ENCODE data around the gene UBR1.
"Not testable (repeated sequence)": the region's sequence is repeated elsewhere in the genome, so short reads cannot be mapped to it uniquely, and the experiment has no call there.

The UBR1 gene

GRCh38 chr15:43056696-43057095 is 49.1 kb downstream of the UBR1 start:
- no peak for DNase-seq (ENCODE audit: low read depth in 2 of 2)

DNA sequence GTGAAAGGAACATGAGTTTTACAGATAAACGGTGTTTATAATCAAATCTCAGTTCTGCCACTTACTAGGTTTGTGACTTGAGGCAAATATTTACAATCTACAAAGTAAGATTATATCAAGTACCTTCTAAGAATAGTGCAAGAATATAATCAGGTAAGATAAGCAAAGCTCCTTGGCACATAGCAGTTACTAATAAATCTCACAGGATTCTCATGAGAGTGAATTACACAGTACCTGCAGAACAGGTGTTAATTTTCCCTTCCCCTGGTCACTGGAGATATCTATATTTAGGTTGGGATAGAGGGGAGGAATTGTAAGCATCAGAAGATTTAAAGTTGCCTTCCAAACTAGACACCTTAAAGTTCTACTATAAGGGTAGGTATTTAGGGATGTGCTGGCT is 53.0 kb downstream of the UBR1 start:
- no peak for DNase-seq (ENCODE audit: low read depth in 2 of 2)

DNA sequence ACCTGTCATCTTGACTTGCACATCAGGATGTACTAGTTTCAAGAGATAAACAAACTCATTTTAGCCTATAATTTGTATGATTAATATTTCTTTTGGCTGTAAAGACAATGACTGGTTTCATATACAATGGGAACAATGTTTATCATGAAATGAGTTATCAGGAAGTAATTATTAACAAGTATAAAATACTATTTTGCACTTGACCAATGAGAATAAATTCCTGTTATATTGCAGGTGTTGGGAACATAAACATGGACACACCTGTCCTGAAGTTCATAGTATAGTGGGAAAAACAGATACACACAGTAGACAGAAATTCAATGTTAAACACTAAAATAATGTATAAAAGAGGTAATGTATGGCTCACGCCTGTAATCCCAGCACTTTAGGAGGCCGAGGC is 56.9 kb downstream of the UBR1 start:
- DNase-seq (ENCODE audit: low read depth in 2 of 2), result no peak

- DNase-seq (ENCODE audit: low read depth in 2 of 2), result no peak
Observed at GRCh38 chr15:43046484-43046883, 59.4 kb downstream of the UBR1 start.

DNA sequence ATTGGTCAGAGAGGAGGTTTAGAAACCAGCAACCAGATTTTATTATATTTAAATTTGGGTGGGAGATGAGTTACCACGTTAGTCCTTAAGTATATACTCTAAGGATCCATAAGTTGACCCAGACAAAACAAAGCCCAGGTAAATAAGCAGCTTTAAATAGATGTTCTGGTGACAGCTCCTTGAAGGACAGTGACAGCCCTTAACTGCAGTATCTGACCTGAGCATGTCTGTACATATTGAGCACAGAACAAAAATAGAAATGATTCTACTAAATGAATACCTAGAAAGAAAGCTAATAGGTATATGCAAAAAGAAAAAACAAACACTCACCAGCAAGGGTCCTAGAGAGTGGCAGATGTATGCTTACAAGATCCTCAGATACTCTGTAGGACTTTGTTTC is 63.0 kb downstream of the UBR1 start:
- no peak for DNase-seq (ENCODE audit: low read depth in 2 of 2)

GRCh38 chr15:43041085-43041484 is 64.8 kb downstream of the UBR1 start:
- not testable (repeated sequence) for DNase-seq (ENCODE audit: low read depth in 2 of 2)

- not testable (repeated sequence) for DNase-seq (ENCODE audit: low read depth in 2 of 2)
Observed at GRCh38 chr15:43035240-43035639, 70.6 kb downstream of the UBR1 start.

DNA sequence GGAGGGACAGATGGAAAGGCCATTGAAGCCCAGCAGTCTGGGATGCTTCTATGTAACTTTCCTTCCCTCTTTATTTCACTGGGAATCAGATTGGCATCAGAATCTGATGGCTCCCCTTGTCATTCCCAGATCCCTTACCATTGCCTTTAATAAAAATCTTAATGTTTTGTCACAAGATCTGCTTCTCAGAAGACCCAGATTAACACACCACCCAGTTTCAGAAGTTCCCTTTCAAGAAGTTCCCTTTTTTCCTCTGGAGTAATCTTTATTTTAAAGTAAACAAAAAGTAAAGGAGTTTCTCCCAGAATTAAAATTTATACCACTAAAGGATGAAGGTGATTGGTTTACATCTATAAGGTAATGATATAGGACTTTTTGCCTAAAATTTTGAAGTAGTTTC is 76.4 kb downstream of the UBR1 start:
- DNase-seq (ENCODE audit: low read depth in 2 of 2), result no peak

DNA sequence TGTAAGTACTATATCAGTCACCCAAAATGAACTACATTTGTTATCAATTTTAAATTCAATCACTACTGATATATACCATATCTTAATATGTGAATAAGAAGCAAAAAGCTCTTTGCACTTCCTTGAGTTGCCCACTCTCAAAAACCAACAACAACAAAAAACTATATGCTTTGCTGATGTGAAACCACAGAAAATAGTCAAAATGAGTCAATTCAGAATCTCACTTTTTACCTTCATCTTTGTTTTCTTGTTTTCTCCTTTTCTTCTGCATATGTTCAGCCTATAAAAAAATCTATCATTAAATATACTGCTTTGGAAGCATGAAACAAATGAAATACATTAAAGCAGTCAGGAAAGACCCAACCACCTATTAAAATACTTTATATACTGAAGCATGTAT is 80.7 kb downstream of the UBR1 start:
- DNase-seq (ENCODE audit: low read depth in 2 of 2), result no peak

DNA sequence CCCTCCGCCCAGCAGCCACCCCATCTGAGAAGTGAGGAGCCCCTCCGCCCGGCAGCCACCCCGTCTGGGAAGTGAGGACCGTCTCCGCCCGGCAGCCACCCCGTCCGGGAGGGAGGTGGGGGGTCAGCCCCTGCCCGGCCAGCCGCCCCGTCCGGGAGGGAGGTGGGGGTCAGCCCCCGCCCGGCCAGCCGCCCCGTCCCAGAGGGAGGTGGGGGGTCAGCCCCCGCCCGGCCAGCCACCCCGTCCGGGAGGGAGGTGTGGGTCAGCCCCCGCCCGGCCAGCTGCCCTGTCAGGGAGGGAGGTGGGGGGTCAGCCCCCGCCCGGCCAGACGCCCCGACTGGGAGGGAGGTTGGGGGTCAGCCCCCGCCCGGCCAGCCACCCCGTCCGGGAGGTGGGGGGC is 91.2 kb downstream of the UBR1 start:
- not testable (repeated sequence) for DNase-seq (ENCODE audit: low read depth in 2 of 2)

- no peak for DNase-seq (ENCODE audit: low read depth in 2 of 2)
Observed at GRCh38 chr15:43009206-43009605, 96.6 kb downstream of the UBR1 start.

DNA sequence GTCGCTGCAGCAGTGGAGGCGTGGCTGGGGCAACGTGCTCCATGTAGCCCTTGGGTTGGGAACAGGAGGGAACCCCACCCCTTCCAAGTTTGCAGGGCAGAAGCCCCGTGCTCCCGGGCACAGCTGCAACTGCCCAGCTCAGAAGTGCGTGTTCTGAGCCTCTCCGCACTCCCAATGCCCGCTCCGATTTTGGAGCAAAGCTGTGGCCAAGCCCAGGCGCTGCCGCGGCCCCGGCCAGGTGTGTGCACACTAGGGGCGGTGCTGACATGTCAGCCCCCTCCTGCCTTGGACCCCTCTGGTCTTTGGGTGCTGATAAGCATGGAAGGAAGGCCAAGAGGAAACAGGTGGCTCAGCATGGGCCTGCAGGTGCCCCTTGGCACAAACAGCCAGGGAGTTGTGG is 97.7 kb downstream of the UBR1 start:
- DNase-seq (ENCODE audit: low read depth in 2 of 2), result no peak

- no peak for DNase-seq (ENCODE audit: low read depth in 2 of 2)
Observed at GRCh38 chr15:43007551-43007950, 98.3 kb downstream of the UBR1 start.

DNA sequence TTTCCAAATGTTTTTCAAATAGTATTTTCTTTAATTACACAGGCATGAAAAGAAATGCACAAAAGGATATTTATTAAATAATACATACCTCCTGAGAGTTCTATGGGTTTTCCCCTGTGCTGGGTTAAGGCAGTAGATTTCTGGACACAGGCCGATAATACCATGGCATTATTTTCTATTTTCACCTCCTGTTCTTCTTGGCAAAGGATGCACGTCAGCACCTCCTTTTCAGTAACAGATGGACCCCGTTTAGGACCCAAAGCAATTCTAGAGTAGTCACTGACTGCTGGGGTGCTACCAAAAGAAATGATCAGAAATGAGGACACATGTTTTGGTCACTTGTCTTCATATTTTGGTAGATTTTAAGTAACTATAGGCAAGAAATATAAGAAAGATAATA is 98.8 kb downstream of the UBR1 start:
- DNase-seq (ENCODE audit: low read depth in 2 of 2), result no peak

- DNase-seq (ENCODE audit: low read depth in 2 of 2), result not testable (repeated sequence)
Observed at GRCh38 chr15:43004886-43005595, 100.8 kb downstream of the UBR1 start.

DNA sequence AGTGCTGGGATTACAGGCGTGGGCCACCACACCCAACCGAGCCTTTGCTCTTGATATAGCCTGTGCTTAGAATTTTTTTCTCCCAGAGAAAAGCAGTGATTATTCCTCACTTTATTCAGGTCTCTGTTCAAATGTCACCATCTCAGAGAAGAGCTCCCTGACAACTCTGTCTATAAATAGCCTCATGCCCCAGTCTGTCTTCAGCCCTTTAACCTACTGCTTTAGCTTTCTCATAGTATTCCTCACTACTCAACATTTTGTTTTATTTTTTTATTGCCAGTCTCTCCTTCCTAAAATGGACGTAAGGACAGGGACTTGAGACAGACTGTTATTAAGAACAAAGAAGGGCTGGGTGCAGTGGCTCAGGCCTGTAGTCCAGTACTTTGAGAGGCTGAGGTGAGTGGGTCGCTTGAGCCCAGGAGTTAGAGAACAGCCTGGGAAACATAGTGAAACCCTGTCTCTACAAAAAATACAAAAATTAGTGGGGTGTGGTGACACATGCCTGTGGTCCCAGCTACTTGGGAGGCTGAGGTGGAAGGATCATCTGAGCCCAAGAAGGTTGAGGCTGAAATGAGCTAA is 106.5 kb downstream of the UBR1 start:
- no peak for DNase-seq (ENCODE audit: low read depth in 2 of 2)

DNA sequence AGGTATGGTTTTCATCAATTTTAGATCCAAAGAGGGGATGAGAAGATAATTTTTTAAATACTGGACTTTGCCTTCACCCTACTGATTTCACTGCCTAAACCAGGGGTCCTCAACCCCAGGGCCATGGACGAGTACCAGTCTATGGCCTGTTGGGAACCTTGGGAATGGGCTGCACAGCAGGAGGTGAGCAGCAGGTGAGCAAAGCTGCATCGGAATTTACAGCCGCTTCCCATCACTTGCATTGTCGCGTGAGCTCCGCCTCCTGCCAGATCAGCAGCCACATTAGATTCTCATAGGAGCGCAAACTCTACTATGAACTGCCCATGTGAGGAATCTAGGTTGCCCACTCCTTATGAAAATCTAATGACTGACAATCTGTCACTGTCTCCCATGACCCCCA is 109.0 kb downstream of the UBR1 start:
- DNase-seq (ENCODE audit: low read depth in 2 of 2), result no peak

DNA sequence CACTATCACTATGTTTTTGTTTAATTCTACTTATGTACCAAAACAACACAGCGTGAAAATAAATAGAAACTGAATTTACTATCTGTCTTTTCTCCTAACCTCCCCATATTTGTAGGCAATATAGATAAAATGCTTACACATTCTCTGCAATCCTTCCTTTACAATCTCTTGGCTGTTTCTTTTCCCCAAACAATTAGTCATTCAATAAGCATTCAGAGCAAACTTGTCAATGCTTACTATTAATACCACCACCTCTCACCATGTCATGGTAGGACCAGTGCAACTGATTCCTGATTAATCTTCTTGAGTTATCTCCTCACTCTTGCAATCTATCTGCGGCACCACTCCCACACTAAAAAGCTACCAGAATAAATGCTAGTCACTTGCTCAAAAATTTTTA is 111.3 kb downstream of the UBR1 start:
- DNase-seq (ENCODE audit: low read depth in 2 of 2), result no peak

GRCh38 chr15:42992626-42993025 is 113.2 kb downstream of the UBR1 start:
- DNase-seq (ENCODE audit: low read depth in 2 of 2), result no peak

GRCh38 chr15:42986693-42987342 is 119.0 kb downstream of the UBR1 start:
- DNase-seq (ENCODE audit: low read depth in 2 of 2), result no peak

- DNase-seq (ENCODE audit: low read depth in 2 of 2), result no peak
Observed at GRCh38 chr15:42984493-42985034, 121.3 kb downstream of the UBR1 start.

- not testable (repeated sequence) for DNase-seq (ENCODE audit: low read depth in 2 of 2)
Observed at GRCh38 chr15:42979113-42979512, 126.7 kb downstream of the UBR1 start.
